Measurements from ENCODE around the gene LEKR1.

DNA sequence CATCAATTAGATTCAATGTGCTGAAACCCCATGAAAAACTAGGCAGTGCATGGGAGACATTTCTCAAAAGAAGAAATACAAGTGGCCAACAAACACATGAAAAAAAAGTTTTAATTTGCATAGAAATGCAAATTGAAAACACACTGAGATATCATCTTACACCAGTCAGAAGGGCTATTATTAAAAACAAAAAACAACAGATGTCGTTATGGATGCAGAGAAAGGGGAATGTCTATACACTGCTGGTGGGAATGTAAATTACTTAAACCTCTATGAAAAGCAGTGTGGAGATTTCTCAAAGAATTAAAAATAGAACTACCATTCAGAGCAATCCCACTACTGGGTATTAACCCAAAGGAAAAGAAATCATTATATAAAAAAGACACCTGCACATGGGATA lies 235.1 kb downstream of the LEKR1 start:
- TF ChIP-seq EZH2 (optimal IDR thresholded peaks at IDR 0.05; ENCODE audit: low read depth, low read length): no peak
- TF ChIP-seq, protein P1, sequence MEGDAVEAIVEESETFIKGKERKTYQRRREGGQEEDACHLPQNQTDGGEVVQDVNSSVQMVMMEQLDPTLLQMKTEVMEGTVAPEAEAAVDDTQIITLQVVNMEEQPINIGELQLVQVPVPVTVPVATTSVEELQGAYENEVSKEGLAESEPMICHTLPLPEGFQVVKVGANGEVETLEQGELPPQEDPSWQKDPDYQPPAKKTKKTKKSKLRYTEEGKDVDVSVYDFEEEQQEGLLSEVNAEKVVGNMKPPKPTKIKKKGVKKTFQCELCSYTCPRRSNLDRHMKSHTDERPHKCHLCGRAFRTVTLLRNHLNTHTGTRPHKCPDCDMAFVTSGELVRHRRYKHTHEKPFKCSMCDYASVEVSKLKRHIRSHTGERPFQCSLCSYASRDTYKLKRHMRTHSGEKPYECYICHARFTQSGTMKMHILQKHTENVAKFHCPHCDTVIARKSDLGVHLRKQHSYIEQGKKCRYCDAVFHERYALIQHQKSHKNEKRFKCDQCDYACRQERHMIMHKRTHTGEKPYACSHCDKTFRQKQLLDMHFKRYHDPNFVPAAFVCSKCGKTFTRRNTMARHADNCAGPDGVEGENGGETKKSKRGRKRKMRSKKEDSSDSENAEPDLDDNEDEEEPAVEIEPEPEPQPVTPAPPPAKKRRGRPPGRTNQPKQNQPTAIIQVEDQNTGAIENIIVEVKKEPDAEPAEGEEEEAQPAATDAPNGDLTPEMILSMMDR (IDR thresholded peaks at IDR 0.05; ENCODE audit: low read length): no peak
